HG02981 (cell line): ENCODE measurements around the gene FAM219B.
"Not testable (repeated sequence)": the region's sequence is repeated elsewhere in the genome, so short reads cannot be mapped to it uniquely, and the experiment has no call there.

Experiments used
- ATAC-seq: cut with Tn5 transposase; IDR thresholded peaks from one replicate; pipeline ENCODE4 v1.9.1; 2021; ENCODE audit warnings: mild to moderate bottlenecking, moderate library complexity; ENCODE audit not compliant: unreplicated experiment

The FAM219B gene

DNA sequence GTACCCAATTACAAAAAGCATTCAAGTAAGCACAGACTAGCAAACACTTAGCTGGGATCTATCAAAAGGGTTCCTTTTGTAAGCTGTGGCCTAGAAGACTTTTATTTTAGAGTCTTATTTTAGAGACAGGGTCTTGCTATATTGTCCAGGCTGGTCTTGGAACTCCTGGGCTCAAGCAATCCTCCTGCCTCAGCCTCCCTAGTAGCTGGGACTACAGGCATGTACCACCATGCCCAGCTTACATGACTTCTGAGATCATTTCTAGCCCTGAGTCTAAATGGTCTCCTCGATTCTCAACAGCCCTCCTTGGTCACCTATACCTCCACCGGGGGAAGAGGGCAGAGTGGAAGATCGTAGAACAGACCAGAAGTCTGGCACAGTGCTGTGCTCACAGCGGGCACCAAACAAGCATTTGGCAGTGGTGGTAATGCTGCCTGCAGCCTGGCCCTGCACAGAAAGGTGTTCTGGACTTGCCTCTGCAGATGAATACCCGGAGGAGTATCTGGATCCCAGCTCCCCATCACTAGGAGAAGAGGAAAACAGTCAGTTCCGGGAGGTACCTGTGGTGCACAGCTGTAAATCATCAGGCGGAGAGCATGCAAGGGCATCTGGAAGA lies 2.4 kb downstream of the FAM219B start:
- no peak for ATAC-seq

DNA sequence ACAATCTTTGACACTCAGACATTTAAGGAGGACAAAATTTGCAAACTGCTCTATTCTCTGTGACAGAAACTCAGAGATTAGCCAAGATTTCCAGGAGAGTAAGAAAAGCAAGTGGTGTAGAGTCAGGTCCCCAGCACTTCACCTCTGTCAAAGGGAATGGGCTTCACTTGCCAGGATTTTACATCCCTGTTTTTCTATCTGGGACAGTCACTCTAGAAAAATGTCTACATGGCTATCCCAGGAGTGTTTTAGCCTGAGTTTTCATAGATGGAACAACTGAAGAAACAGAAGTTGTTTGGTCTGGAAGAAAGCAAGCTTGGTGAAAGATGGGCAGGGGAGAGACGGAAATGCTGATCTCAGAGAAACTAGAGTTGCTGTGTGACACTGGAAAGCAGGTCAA lies 3.0 kb downstream of the FAM219B start:
- no peak for ATAC-seq

DNA sequence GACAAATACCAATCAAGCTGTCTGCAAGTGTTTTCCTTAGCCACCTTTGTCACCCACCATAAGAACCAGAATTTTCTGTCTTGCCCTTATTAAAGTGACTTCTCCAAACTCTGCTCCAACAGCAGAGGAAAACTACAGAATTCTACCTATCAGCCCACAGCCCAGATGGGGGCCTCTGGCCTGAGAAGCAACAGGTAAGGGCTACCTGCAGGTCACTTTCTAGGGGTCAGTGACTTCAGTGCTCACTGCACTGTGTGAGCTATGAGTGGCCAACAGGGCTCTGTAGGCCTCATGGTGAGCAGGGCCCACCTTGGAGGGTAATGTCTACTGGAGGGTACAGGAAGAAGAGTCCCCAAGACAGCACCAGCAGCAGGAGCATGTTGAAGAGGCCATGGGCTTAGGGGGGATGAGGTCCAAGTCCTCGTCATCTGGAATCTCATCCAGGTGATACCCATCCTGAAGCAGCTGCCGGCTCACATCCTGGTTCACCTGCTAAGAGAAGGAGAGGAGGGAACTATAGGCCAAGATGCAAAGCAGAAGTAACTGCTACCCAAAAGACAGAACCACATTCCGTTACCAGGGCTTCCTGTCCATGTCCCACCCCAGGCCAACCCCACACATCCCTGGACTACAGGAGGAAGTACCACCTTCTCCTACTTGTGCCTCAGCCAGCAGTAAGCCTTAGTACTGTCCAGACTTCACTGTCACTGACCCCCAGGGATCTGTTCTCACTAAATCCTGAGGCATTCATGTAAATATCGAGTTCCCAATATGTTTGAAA lies 4.2 kb downstream of the FAM219B start:
- no peak for ATAC-seq

DNA sequence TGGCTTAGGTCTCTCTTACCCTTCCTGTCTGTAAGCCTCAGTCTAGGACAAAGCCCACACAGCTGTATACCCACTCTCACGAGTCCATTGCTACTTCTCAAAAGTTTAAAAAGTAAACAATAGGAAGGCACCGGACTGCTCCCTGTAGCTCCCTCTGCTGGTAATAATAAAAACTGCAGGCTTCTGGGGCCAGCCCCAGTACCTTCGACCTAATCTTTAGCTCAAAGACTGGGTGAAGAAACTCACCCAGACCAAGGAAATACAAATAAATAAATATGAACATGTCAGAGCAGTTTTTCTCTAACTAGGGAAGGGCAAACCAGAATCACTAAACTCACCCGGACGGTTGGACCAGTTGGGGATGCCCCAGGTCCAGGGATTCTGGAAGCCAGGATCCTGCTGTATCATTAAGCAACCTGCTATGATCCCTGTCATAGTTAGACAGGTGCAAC lies 5.0 kb downstream of the FAM219B start:
- no peak for ATAC-seq

DNA sequence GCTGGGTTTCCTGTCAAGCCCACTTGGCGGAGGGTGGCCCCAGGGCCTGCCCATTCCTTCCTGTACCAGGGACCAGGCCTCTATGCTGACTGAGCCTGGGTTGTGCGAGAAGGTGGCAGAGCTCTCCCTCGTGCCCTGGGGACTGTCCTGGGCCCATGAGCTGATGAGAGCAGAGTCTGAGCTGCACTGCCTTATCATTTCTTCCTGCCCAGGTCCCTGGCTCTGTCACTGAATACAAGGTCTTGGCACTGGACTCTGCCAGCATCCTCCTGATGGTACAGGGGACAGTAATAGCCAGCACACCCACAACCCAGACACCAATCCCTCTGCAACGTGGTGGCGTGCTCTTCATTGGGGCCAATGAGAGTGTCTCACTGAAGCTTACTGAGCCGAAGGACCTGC lies 9.3 kb downstream of the FAM219B start:
- no peak for ATAC-seq

DNA sequence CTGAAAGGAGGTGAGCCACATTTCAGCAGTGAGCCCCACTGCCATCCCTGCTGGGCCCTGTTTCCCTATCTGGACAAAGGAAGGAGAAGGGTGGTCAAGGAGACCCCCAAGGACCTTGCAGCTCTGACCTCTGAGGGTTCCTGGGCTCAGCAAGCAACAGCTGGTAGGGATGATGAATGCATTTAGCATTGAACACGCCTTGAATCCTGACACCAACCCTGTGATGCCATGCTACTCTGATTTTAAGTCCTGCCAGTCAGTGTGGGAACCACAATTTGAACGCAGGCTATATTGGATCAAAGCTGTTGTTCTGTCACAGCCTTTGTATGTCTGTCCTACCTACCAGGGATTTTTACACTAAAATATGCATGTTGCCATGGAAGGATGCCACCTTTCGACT lies 10.3 kb downstream of the FAM219B start:
- ATAC-seq: no peak

DNA sequence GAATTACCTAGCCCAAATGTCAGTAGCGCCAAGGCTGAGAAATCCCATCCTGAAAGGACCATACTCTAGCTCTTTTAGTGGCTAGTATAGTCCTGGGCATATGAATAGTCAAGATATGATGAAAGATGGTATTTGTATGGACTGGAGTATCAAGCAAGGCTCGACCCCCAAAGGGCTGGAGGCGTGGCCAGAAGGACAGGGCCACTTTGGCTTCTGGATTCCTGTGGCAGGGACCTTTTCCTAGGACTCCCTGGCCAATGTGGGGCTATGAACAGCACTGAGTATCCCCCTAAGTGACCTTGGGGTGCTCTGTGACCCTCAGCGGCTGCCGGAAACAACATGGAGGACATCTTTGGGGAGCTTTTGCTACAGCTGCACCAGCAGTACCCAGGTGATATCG lies 10.8 kb downstream of the FAM219B start:
- no peak for ATAC-seq

DNA sequence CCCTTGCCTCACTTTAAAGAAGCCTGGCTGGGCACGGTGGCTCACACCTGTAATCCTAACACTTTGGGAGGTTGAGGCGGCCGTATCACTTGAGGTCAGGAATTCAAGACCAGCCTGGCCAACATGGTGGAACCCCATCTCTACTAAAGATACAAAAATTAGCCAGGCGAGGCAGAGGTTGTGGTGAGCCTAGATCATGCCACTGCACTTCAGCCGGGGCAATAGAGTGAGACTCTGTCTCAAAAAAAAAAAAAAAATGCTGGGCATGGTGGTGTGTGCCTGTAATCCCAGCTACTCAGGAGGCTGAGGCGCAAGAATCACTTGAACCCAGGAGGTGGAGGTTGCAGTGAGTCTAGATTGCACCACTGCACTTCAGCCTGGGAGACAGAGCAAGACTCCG lies 12.3 kb downstream of the FAM219B start:
- not testable (repeated sequence) for ATAC-seq

DNA sequence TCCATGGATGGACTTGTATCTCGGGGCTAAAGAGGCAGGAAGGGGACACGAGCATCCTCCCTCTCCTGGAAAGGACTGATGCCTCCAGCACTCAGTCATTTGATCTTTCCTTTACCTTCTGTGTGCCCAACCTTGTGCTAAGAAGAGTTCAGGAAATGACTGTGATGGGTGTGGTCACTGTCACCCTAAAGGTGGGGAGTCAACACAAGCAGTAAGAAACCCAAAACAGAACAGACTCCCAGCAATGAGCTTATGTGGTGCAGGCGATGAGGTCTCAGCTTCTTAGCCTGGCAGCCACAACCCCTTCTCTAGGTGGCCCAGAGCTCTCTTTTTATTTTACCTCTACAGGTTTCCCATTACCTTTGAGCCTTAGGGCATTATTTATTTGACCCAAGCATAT lies 13.0 kb downstream of the FAM219B start:
- no peak for ATAC-seq

DNA sequence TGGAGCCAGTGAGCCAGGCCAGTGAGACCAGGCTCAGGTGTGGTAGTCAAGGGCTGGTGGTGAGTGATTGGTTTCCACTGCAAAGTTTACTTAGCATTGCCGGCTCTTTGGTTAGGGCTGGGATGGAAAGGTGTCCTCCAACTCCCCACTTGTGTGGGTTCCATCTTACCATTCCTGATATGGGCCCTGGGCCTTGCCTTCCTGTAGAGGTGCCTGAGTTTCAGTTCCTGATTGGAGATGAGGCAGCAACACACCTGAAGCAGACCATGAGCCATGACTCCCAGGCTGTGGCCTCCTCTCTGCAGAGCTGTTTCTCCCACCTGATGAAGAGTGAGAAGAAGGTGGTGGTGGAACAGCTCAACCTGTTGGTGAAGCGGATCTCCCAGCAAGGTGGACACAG lies 13.7 kb downstream of the FAM219B start:
- no peak for ATAC-seq

DNA sequence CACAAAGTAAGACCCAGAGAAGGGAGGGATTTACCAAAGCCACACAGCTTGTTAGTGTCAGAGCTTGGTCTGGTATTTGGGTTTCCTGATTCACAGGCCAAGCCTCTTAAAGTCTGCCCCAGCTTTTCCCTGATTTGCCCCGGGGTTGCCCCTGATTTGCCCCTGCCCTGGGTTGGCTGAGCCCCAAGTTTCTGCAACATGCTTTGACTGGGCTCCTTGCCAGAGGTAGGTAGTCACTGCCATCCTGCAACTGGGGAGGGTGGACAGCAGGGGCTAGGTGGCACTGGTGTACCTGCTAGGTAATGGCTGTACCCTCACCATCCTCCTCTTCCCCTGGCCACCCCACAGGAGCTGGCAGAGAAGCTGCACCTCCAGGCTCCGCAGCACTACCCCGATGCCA lies 14.3 kb downstream of the FAM219B start:
- ATAC-seq: no peak

DNA sequence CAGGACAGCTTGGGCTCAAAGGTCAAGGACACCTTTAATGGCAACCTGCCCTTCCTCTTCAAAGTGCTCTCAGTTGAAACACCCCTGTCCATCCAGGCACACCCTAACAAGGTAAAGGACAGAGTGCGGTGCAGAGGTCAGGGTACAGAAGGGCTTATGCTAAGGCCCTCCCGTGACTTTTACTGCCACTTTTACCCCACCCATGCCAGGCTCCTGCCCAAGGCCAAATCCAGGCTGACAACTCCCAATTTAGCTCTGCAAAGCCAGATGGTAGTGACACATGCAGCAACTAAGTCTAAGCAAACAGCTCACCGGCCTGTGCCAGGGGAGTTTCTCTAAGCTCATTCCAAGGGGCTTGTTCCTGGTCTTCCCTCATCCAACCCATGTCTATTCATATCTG lies 15.2 kb downstream of the FAM219B start:
- no peak for ATAC-seq

DNA sequence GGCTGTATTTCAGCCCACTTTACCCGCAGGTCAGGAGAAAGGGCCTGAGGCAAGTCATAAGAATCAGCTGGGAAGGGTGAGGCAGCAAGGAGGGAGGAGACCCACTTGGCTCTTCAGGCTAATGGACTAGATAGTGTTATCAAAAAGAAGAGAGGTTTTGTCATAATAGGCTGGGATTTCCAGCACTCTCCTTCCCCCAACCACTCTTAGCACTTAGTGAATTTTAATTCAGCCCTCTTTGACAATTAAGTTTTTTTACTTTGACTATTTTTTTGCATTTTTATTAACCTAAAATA lies 16.0 kb downstream of the FAM219B start:
- ATAC-seq: no peak

DNA sequence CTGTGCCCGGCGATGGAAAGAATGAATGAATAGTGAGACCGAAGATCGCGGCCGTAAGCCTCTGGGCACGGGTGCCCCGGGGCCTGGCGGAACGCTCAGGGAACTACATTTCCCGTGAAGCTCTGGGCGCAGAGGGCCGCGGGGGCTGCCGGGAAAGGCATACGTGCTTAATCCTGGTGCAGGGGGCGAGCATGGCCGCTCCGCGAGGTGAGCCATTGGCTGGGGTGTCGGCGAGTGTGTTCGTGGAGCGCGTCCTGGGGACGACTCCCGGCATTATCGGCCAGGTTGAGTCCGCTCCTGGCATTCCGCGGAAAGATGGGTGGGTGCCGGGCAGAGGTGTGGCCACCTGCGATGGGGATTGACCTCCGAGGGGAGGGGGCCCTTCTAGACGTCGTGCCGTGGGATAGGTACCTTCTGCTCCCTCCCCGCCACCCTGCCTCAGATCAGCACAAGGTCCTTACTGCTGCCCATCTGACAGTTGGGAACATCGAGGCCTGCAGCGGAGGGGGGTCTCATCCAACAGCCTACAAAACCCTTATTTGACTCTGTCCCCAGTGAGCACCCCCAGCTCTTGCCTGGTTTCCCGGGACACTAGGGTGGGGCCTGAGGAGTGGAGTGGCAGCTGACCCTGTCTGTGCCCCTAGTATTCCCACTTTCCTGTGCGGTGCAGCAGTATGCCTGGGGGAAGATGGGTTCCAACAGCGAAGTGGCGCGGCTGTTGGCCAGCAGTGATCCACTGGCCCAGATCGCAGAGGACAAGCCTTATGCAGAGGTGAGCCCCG lies 16.6 kb downstream of the FAM219B start, which contains the start of gene MPI:
MPI (plus strand) TSS at position 160 of the 782 bp plus-strand sequence; CDS start at position 192, 32 bp downstream.
- peak; percentile 92 for ATAC-seq

DNA sequence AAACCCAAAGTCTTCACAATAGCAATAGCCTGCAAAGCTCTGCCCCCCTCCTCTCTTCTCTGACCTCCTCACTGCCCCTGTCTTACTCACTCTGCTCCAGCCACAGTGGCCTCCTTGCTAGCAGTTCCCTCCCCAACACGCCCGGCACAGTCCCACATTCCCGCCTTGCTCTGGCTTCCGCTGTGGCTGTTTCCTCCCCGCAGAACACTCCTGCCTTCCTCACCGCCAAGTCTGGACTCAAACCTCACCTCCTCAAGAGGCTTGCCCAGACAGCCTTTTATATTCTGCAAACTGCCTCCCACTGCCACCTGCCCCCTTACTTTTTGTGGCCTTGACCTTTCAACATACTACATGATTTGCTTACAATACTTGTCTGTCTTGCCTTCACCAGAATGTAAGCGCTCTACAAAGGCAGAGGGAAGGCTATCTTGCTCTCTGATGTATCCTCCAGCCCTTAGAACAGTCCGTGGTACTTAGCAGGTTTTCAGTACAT lies 17.2 kb downstream of the FAM219B start:
- ATAC-seq: peak; percentile 28

DNA sequence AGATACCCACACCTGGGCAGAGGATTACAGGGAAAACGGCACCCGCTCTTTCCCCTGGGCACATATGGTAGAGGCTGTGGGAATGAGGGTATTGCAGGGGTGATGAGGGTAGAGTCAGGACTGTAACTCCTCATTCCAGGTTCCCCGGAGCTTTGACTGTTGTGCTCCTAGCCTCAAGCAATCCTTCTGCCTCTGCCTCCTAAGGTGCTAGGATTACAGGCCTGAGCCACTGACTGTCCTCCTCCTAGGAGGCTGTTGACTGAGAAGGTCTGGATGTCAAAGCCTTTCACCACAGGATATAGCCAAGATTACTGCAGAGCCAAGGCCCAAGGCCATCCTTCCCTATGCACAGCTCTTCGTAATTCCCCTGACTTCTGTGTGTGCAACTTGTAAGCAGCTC lies 17.9 kb downstream of the FAM219B start:
- no peak for ATAC-seq

DNA sequence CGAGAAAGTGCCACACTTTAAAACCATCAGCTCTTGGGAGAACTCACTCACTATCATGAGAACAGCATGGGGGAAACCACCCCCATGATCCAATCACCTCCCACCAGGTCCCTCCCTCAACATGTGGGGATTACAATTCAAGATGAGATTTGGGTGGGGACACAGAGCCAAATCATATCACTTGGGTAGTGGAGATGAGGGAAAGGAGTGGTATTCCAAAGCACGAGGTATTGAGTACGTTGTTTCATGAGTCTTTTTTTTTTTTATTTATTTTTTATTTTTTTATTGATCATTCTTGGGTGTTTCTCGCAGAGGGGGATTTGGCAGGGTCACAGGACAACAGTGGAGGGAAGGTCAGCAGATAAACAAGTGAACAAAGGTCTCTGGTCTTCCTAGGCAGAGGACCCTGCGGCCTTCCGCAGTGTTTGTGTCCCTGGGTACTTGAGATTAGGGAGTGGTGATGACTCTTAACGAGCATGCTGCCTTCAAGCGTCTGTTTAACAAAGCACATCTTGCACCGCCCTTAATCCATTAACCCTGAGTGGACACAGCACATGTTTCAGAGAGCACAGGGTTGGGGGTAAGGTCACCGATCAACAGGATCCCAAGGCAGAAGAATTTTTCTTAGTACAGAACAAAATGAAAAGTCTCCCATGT lies 19.0 kb downstream of the FAM219B start:
- not testable (repeated sequence) for ATAC-seq

DNA sequence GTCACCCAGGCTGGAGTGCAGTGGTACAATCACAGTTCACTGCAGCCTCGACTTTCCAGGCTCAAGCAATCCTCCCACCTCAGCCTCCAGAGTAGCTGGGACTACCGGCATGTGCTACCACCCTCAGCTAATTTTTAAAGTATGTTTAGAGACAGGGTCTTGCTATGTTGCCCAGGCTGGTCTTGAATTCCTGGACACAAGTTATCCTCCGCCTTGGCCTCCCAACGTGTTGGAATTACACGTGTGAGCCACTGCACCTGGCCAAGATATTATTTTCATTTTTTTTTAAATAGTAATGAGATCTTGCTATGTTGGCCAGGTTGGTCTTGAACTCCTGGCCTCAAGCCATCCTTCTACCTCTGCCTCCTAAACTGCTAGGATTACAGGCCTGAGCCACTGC lies 21.2 kb downstream of the FAM219B start:
- ATAC-seq: no peak

DNA sequence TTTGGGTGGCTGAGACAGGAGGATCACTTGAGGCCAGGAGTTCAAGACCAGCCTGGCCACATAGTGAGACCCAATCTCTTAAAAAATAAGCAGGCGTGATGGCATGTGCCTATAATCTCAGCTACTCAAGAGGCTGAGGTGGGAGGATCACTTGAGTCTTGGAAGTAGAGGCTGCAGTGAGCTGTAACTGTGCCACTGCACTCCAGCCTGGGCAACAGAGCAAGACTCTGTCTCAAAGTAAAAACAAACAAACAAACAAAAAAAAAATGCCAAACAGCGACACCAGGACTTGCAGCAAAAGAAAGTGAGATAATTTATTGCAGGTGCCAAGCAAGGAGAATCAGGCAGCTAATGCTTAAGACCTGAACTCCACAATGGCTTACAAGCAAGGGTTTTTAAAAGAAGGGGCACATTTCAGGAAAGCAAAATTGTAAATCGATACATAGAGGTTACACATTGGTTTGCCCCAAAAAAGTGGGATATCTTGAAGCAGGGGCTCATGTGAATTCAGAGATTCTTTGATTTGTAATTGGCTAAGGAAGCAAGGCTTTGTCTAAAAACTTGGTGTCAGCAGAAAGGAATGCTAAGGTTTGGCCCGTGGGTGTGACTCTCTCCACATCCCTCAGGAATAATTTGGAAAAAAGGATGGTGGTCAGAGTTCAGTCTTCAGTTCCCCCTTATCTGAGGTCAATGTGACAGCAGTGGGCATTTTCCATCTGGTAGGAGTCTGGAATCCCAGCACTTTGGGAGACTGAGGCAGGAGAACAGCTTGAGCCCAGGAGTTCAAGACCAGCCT lies 22.0 kb downstream of the FAM219B start:
- ATAC-seq: peak; percentile 10

DNA sequence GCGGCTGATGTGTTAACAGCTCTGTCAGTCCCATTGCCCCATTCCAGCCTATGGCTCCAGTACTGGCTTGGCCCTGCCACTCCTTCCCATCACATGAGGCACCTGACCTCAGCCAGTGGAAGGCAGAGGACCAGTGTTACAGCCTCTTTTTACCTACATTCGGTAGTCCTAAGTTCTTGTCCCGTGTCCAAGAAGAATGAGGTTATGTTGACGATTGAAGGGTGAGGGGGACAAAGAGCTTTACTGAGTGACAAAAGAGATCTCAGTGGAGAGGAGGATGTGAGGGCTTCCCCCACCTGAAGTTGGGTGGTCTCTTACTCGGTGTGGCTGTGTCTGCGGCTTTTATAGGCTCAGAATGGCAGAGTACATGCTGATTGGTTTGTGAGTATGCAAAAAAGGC lies 24.1 kb downstream of the FAM219B start:
- no peak for ATAC-seq
